DND-41 (cell line): ENCODE results near the gene MINK1.

Experiments
- EZH2 ChIP-seq: IDR thresholded peaks from 3 replicates; pipeline ENCODE4 v1.6.1; 2012; ENCODE audit warnings: borderline replicate concordance, low read depth, mild to moderate bottlenecking, moderate library complexity, low read length, inconsistent platforms; ENCODE audit not compliant: severe bottlenecking
- TF ChIP-seq, protein P1 (sequence below): IDR thresholded peaks from 2 replicates; pipeline ENCODE4 v1.5.1; 2012; ENCODE audit warnings: borderline replicate concordance, low read length, moderate library complexity, mild to moderate bottlenecking; ENCODE audit not compliant: poor library complexity, severe bottlenecking; ENCODE audit errors: extremely low read depth

DNA sequence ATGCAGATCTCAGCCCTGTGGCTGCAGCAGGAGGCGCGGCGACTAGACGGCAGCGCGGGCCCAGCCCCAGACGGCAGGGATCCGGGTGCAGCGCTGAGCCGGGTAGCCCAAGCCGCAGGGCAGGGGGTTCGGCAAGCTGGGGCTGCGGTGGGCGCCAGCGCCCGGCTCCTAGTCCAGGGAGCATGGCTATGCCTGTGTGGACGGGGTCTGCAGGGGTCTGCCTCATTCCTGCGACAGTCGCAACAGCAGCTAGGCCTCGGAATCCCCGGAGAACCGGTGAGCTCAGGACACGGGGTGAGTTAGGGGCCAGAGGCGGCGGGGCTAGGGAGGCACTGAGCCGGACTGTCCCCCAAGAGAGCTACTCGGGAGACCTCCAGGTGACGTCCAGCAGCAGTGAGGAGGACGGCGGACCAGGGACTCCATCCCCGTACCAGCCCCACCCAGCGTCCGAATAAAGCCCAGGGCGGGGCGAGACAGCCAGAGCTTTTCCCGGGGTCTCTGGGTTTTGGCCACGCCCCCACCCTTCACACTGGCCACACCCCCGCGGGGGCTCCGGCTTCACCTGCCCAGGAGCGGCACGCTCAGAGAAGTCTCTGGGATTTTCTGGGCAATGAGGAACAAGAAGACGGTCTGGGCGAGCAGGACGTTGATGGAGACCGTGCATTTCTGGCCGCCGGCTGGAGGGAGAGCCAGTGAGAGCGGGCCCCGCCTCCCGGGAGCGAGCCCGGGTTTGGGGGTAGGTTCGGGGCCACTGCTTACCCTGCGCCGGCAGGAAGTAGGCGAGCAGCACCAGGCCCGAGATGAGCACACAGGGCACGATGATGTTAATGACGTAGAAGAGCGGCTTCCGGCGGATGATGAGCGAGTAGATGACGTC, 67.3 kb downstream of the MINK1 start:
- TF ChIP-seq, protein P1, sequence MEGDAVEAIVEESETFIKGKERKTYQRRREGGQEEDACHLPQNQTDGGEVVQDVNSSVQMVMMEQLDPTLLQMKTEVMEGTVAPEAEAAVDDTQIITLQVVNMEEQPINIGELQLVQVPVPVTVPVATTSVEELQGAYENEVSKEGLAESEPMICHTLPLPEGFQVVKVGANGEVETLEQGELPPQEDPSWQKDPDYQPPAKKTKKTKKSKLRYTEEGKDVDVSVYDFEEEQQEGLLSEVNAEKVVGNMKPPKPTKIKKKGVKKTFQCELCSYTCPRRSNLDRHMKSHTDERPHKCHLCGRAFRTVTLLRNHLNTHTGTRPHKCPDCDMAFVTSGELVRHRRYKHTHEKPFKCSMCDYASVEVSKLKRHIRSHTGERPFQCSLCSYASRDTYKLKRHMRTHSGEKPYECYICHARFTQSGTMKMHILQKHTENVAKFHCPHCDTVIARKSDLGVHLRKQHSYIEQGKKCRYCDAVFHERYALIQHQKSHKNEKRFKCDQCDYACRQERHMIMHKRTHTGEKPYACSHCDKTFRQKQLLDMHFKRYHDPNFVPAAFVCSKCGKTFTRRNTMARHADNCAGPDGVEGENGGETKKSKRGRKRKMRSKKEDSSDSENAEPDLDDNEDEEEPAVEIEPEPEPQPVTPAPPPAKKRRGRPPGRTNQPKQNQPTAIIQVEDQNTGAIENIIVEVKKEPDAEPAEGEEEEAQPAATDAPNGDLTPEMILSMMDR = no peak
- TF ChIP-seq EZH2 = no peak
